ENCODE data around the gene DOCK11.

GRCh38 chrX:118541482-118541881, 45.9 kb downstream of the DOCK11 start:
- TF ChIP-seq CTCF (conservative IDR thresholded peaks at IDR 0.05; ENCODE audit: low read length) (no peak), EZH2phosphoT487 (IDR thresholded peaks at IDR 0.05; ENCODE audit: borderline replicate concordance) (no peak)
